ENCODE measurements around the gene REG3G.

The REG3G gene

GRCh38 chr2:79025421-79025820, at the start of gene REG3G:
Gene REG3G, plus strand, starts transcription at chr2:79025702. Its CDS starts 392 bp downstream, at chr2:79026094.
- DNase-seq, result no peak

GRCh38 chr2:78977661-78978145, 47.8 kb upstream of the REG3G start:
- DNase-seq, result no peak

- DNase-seq, result no peak
Measured at GRCh38 chr2:78978340-78978739, 47.2 kb upstream of the REG3G start.

GRCh38 chr2:78979380-78980151, 45.9 kb upstream of the REG3G start:
- DNase-seq, result peak; percentile 37

GRCh38 chr2:78980152-78980465, 45.4 kb upstream of the REG3G start:
- DNase-seq, result no peak

GRCh38 chr2:78980871-78981270, 44.6 kb upstream of the REG3G start:
- no peak for DNase-seq

GRCh38 chr2:78982638-78983330, 42.7 kb upstream of the REG3G start:
- no peak for DNase-seq

- DNase-seq, result no peak
Measured at GRCh38 chr2:78984386-78984785, 41.1 kb upstream of the REG3G start.

- no peak for DNase-seq
Measured at GRCh38 chr2:78985558-78985957, 39.9 kb upstream of the REG3G start.

GRCh38 chr2:78989051-78989450, 36.5 kb upstream of the REG3G start:
- DNase-seq, result no peak

GRCh38 chr2:78992451-78992806, 33.1 kb upstream of the REG3G start:
- DNase-seq, result no peak

- DNase-seq, result no peak
Measured at GRCh38 chr2:78992807-78993517, 32.5 kb upstream of the REG3G start.

- no peak for DNase-seq
Measured at GRCh38 chr2:78993518-78994148, 31.9 kb upstream of the REG3G start.

GRCh38 chr2:78994789-78995188, 30.7 kb upstream of the REG3G start:
- DNase-seq, result no peak

GRCh38 chr2:78999406-78999805, 26.1 kb upstream of the REG3G start:
- no peak for DNase-seq

- DNase-seq, result no peak
Measured at GRCh38 chr2:79000008-79000576, 25.4 kb upstream of the REG3G start.

GRCh38 chr2:79001285-79001684, 24.2 kb upstream of the REG3G start:
- no peak for DNase-seq

- DNase-seq, result no peak
Measured at GRCh38 chr2:79004680-79005079, 20.8 kb upstream of the REG3G start.

GRCh38 chr2:79005216-79005615, 20.3 kb upstream of the REG3G start:
- no peak for DNase-seq

GRCh38 chr2:79009388-79009787, 16.1 kb upstream of the REG3G start:
- no peak for DNase-seq

GRCh38 chr2:79011496-79011895, 14.0 kb upstream of the REG3G start:
- DNase-seq, result no peak

GRCh38 chr2:79013629-79014028, 11.9 kb upstream of the REG3G start:
- no peak for DNase-seq

GRCh38 chr2:79016342-79016741, 9.2 kb upstream of the REG3G start:
- no peak for DNase-seq

Measured in activated CD4-positive, alpha-beta T cell treated with anti-CD3 and anti-CD28 coated beads for 48 hours (primary cell).